Parathyroid adenoma (tissue), 2 donors: ENCODE results near the gene QSOX2.

ENCODE experiments used
- H2AFZ ChIP-seq: fragments of 300-600 bp; sonication (generic); one replicate; pipeline ENCODE4 v1.7.0; 2017; ENCODE audit warnings: antibody characterized with exemption, mild to moderate bottlenecking
- H3K27ac ChIP-seq: fragments of 300-600 bp; sonication (generic); one replicate; pipeline ENCODE4 v1.7.0; 2017
- H3K27me3 ChIP-seq: fragments of 300-600 bp; sonication (generic); one replicate; pipeline ENCODE4 v1.7.0; 2017; ENCODE audit warnings: low read length; ENCODE audit not compliant: control insufficient read depth, insufficient read depth
- H3K36me3 ChIP-seq: fragments of 300-600 bp; sonication (generic); one replicate; pipeline ENCODE4 v1.7.0; 2017; ENCODE audit warnings: low read length; ENCODE audit not compliant: control insufficient read depth, insufficient read depth
- H3K4me1 ChIP-seq: fragments of 300-600 bp; sonication (generic); one replicate; pipeline ENCODE4 v1.7.0; 2017; ENCODE audit warnings: control low read depth
- H3K4me2 ChIP-seq: fragments of 300-600 bp; sonication (generic); one replicate; pipeline ENCODE4 v1.7.0; 2017; ENCODE audit warnings: low read length
- H3K4me3 ChIP-seq: fragments of 300-600 bp; sonication (generic); one replicate; pipeline ENCODE4 v1.7.0; 2017; ENCODE audit warnings: low read depth, low read length
- H3K79me2 ChIP-seq: fragments of 300-600 bp; sonication (generic); one replicate; pipeline ENCODE4 v1.7.0; 2017; ENCODE audit warnings: control low read depth
- H3K9ac ChIP-seq: fragments of 300-600 bp; sonication (generic); one replicate; pipeline ENCODE4 v1.7.0; 2017; ENCODE audit warnings: mild to moderate bottlenecking
- H3K9me3 ChIP-seq: fragments of 300-600 bp; sonication (generic); one replicate; pipeline ENCODE4 v1.7.0; 2017; ENCODE audit warnings: low read length; ENCODE audit not compliant: control insufficient read depth
- CTCF ChIP-seq: fragments of 300-600 bp; sonication (generic); IDR thresholded peaks from one replicate; pipeline ENCODE4 v1.7.0; 2017; ENCODE audit warnings: antibody characterized with exemption, mild to moderate bottlenecking
- donor health status: primary hyperparathyroidism.

Gene QSOX2

GRCh38 chr9:136258299-136258625 lies 12.7 kb upstream of the QSOX2 start:
- H2AFZ ChIP-seq = no peak overlapping the region

GRCh38 chr9:136257381-136258298 lies 12.0 kb upstream of the QSOX2 start:
- H3K9ac ChIP-seq = no peak overlapping the region
- no peaks in the 10 kb centered on the region for H3K79me2 ChIP-seq
- H3K27ac ChIP-seq = no peak overlapping the region
- H3K9me3 ChIP-seq = no peaks in the 10 kb centered on the region
- H3K27me3 ChIP-seq = no peaks in the 10 kb centered on the region
- no peak overlapping the region for H2AFZ ChIP-seq
- no peak for TF ChIP-seq CTCF
- no peaks in the 10 kb centered on the region for H3K4me1 ChIP-seq
- no peak overlapping the region for H3K4me3 ChIP-seq
- no peaks in the 10 kb centered on the region for H3K36me3 ChIP-seq
- H3K4me2 ChIP-seq = no peak overlapping the region

More at GRCh38 chr9:136258299-136258625, 12.7 kb upstream of the QSOX2 start:
- Histone ChIP-seq H3K79me2 (no peaks in the 10 kb centered on the region), H3K27ac (no peak overlapping the region), H3K27me3 (no peaks in the 10 kb centered on the region), H3K4me3 (no peak overlapping the region), H3K36me3 (no peaks in the 10 kb centered on the region), H3K4me1 (no peaks in the 10 kb centered on the region), H3K4me2 (no peak overlapping the region), H3K9ac (no peak overlapping the region), H3K9me3 (no peaks in the 10 kb centered on the region)
- no peak for TF ChIP-seq CTCF

DNA sequence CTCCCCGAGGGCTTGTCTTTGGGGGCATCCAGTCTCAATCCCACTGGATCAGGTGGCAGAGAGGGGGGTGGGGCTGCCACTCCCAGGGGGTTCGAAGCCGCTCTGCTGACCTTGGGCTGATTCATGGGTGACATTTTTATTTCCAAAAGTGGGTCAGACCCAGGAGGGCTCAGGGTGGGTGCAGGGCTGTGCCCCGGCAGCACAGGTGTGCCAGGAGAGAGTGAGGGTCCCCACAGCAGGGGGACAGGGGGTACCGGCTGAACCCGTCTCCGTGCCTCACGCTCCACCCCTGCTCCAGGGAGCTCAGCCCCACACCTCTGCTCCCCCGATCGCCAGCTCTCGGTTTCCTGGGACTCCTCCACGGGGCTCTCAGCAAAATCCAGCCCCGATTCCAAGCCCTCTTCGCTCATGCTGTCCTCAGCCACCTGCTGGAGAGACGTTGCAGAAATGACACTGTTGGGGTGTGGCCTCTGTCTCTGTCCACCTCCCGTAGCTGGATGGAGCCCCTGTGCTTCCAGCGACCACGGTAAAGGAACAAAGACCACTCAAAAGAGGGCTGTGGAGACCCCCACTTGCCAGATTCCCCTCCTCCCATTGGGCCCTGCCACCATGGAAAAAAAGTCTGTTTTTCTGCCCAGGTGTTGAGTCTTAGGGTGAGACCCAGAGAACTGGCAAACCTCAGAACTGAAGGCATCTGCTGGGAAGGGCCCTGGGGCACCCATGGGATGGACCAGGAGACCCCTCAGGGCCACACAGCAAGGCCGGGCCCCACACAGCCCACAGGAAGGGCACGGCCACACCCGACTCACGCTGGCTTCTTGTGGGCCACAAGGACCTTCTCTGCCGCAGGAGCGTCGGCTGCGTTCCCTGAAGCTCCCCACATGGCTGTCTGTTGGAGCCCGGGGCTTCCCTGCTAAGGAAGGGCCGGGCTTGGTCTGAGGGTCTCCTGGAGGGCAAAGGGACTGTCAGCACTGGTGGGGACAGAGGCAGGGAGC lies 10.6 kb upstream of the QSOX2 start:
- H3K27me3 ChIP-seq = no peaks in the 10 kb centered on the region
- no peak overlapping the region for H3K4me2 ChIP-seq
- H3K79me2 ChIP-seq = no peaks in the 10 kb centered on the region
- no peak for TF ChIP-seq CTCF
- no peak overlapping the region for H2AFZ ChIP-seq
- H3K9ac ChIP-seq = no peak overlapping the region
- H3K4me3 ChIP-seq = no peak overlapping the region
- no peaks in the 10 kb centered on the region for H3K9me3 ChIP-seq
- H3K4me1 ChIP-seq = no peaks in the 10 kb centered on the region
- H3K36me3 ChIP-seq = no peaks in the 10 kb centered on the region
- no peak overlapping the region for H3K27ac ChIP-seq

DNA sequence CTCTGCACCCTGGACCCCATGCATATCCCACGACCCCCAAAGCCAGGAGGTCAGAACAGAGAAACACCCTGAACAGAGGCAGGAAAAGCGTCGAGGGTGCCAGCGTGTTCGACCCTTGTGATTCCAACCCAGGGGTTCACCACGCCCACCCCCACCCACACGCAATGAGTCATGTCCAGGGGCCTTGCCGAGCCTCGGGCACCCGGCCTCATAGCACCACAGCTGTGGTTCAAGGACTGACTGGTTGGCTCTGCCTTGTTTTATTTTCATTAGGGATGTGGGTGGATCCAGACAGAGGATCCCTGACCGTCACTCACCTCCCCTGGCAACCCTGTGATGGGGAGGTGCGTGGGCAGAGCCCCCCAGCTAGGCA lies 9.5 kb upstream of the QSOX2 start:
- Histone ChIP-seq H3K4me2 (no peak overlapping the region), H3K36me3 (no peaks in the 10 kb centered on the region), H3K4me3 (no peak overlapping the region), H3K9ac (no peak overlapping the region), H3K4me1 (no peaks in the 10 kb centered on the region), H3K27me3 (no peaks in the 10 kb centered on the region), H2AFZ (no peak overlapping the region), H3K79me2 (no peaks in the 10 kb centered on the region), H3K27ac (no peak overlapping the region), H3K9me3 (no peaks in the 10 kb centered on the region)
- TF ChIP-seq CTCF = no peak
